Keratinocyte (primary cell): ENCODE data around the gene MACIR. TPM values are rescaled to one million over a fixed set of nuclear protein-coding genes. Genes with fewer than 3 reads are reported as not detected.

Source experiments
- DNase-seq: peaks from one replicate; pipeline ENCODE4 v3.0.0-alpha.2; 2011; ENCODE audit warnings: low read depth, missing footprints, low spot score
- FAIRE-seq: peaks from 2 replicates; lab custom pipeline; 2011; peaks lifted over from hg19 to GRCh38; lab: Jason Lieb, UNC
- H2AFZ ChIP-seq: 2 replicates; pipeline ENCODE4 v1.6.0; 2012; ENCODE audit warnings: low read length, control low read depth, inconsistent platforms; ENCODE audit not compliant: control insufficient read depth
- H3K27ac ChIP-seq: 2 replicates; pipeline ENCODE4 v1.5.1; 2011; ENCODE audit warnings: low read length; ENCODE audit not compliant: control insufficient read depth, insufficient read depth
- H3K27me3 ChIP-seq: 3 replicates; pipeline ENCODE4 v1.6.0; 2011; ENCODE audit warnings: low read length; ENCODE audit not compliant: control insufficient read depth, insufficient read depth; ENCODE audit errors: extremely low read depth
- H3K36me3 ChIP-seq, 2 experiments: 2 replicates in 1 of 2; 3 replicates in 1 of 2; pipeline ENCODE4 v1.5.1; 2011; ENCODE audit warnings: low read length in 2 of 2, mild to moderate bottlenecking in 1 of 2; ENCODE audit not compliant: control insufficient read depth in 2 of 2, insufficient read depth in 2 of 2; ENCODE audit errors: extremely low read depth in 1 of 2
- H3K4me1 ChIP-seq: 3 replicates; pipeline ENCODE4 v1.5.1; 2011; ENCODE audit warnings: low read length; ENCODE audit not compliant: control insufficient read depth, insufficient read depth; ENCODE audit errors: extremely low read depth
- H3K4me2 ChIP-seq: 3 replicates; pipeline ENCODE4 v1.6.0; 2011; ENCODE audit warnings: low read depth, low read length; ENCODE audit not compliant: control insufficient read depth, insufficient read depth; ENCODE audit errors: extremely low read depth
- H3K4me3 ChIP-seq, 3 experiments: fragments of 200-600 bp in 1 of 3; sonication (generic) in 1 of 3; 2 replicates in 2 of 3; 3 replicates in 1 of 3; pipeline ENCODE4 v1.5.1; 2011 to 2016; ENCODE audit warnings: low read length in 3 of 3, mild to moderate bottlenecking in 3 of 3, control low read depth in 2 of 3, inconsistent platforms in 1 of 3, low read depth in 1 of 3, mixed read lengths in 1 of 3, mixed run types in 1 of 3, moderate library complexity in 1 of 3; ENCODE audit not compliant: control insufficient read depth in 2 of 3, insufficient read depth in 2 of 3; ENCODE audit errors: extremely low read depth in 1 of 3
- H3K79me2 ChIP-seq: 2 replicates; pipeline ENCODE4 v1.6.0; 2012; ENCODE audit warnings: low read length; ENCODE audit not compliant: control insufficient read depth, insufficient read depth
- H3K9ac ChIP-seq: 3 replicates; pipeline ENCODE4 v1.6.0; 2011; ENCODE audit warnings: low read length; ENCODE audit not compliant: control insufficient read depth, insufficient read depth; ENCODE audit errors: extremely low read depth
- H3K9me1 ChIP-seq: 3 replicates; pipeline ENCODE4 v1.6.0; 2011; ENCODE audit warnings: low read length; ENCODE audit not compliant: control insufficient read depth, insufficient read depth; ENCODE audit errors: extremely low read depth
- H3K9me3 ChIP-seq: 2 replicates; pipeline ENCODE4 v1.5.1; 2012; ENCODE audit warnings: low read depth, low read length; ENCODE audit not compliant: control insufficient read depth
- H4K20me1 ChIP-seq: 3 replicates; pipeline ENCODE4 v1.6.0; 2011; ENCODE audit warnings: low read length; ENCODE audit not compliant: control insufficient read depth, insufficient read depth; ENCODE audit errors: extremely low read depth
- CTCF ChIP-seq, 3 experiments: IDR thresholded peaks in 1 of 3; conservative IDR thresholded peaks in 1 of 3; optimal IDR thresholded peaks in 1 of 3; 2 replicates in 2 of 3; 3 replicates in 1 of 3; pipeline versions ENCODE3 to v1.5.1; 2011; ENCODE audit warnings: low read length in 3 of 3, mild to moderate bottlenecking in 3 of 3, moderate library complexity in 2 of 3, control low read depth in 1 of 3, inconsistent platforms in 1 of 3; ENCODE audit not compliant: insufficient read depth in 2 of 3; ENCODE audit errors: extremely low read depth in 1 of 3
- EZH2 ChIP-seq: IDR thresholded peaks from one replicate; pipeline ENCODE4 v1.6.1; 2012; ENCODE audit warnings: inconsistent platforms, mild to moderate bottlenecking, low read length, moderate library complexity
- dilution Hi-C: fragments of 300-500 bp; cut with MboI; formaldehyde crosslinking; loops from one replicate; pipeline ENCODE4 v1.7.0; 2020; ENCODE audit warnings: low sequenced_read_pairs; ENCODE audit not compliant: extremely low pct_ligation_motif_present
- polyA plus RNA-seq, 5 experiments: library from polyadenylated mRNA; depleted of rRNA in 3 of 5; stranded (reverse) in 3 of 5; stranded (forward) in 1 of 5; unstranded in 1 of 5; fragments of >200 nt; gene quantifications; 1 replicate in 1 of 5; 2 replicates in 3 of 5; 3 replicates in 1 of 5; pipeline versions ENCODE4 v1.2.1 to v1.2.3, GENCODE V29; 2011 to 2012; ENCODE audit warnings: missing spikeins in 2 of 5, low read depth in 1 of 5, low replicate concordance in 1 of 5

Gene MACIR
- polyA plus RNA-seq, 1 donor (not counting 4 experiments of a cell fraction or from before 2014, with no cell fraction given), result 9.5 TPM

GRCh38 chr5:103291606-103292005 lies 33.0 kb downstream of the MACIR start:
- Histone ChIP-seq H3K4me2 (no peak overlapping the region), H3K79me2 (no peaks in the 10 kb centered on the region), H3K4me1 (no peaks in the 10 kb centered on the region), H3K27me3 (no peaks in the 10 kb centered on the region), H3K4me3 (no peak overlapping the region), H3K27ac (no peak overlapping the region), H3K36me3 (no peaks in the 10 kb centered on the region), H3K9me3 (no peaks in the 10 kb centered on the region), H3K9ac (no peak overlapping the region), H3K9me1 (no peaks in the 10 kb centered on the region), H2AFZ (no peak overlapping the region), H4K20me1 (no peaks in the 10 kb centered on the region)
- dilution Hi-C loops, result no loop called here
- DNase-seq (no peak), FAIRE-seq (no peak)
- no peak for TF ChIP-seq EZH2
- no peak for TF ChIP-seq CTCF (optimal IDR thresholded peaks at IDR 0.05 in 1 of 3, IDR thresholded peaks at IDR 0.05 in 1 of 3, conservative IDR thresholded peaks at IDR 0.05 in 1 of 3; ENCODE audit: extremely low read depth in 1 of 3, insufficient read depth in 2 of 3, low read length in 3 of 3)

- H3K27me3 ChIP-seq, result no peaks in the 10 kb centered on the region
- H4K20me1 ChIP-seq, result no peaks in the 10 kb centered on the region
- no peaks in the 10 kb centered on the region for H3K36me3 ChIP-seq
- no peak overlapping the region for H3K9ac ChIP-seq
- no peak overlapping the region for H3K27ac ChIP-seq
- H3K9me3 ChIP-seq, result no peaks in the 10 kb centered on the region
- no peaks in the 10 kb centered on the region for H3K79me2 ChIP-seq
- no peak overlapping the region for H3K4me2 ChIP-seq
- no peak overlapping the region for H3K4me3 ChIP-seq
- no peak for TF ChIP-seq EZH2
- TF ChIP-seq CTCF (optimal IDR thresholded peaks at IDR 0.05 in 1 of 3, IDR thresholded peaks at IDR 0.05 in 1 of 3, conservative IDR thresholded peaks at IDR 0.05 in 1 of 3; ENCODE audit: extremely low read depth in 1 of 3, insufficient read depth in 2 of 3, low read length in 3 of 3), result no peak
- H3K9me1 ChIP-seq, result no peaks in the 10 kb centered on the region
- FAIRE-seq, result no peak
- dilution Hi-C loops, result no loop called here
- no peaks in the 10 kb centered on the region for H3K4me1 ChIP-seq
- H2AFZ ChIP-seq, result no peak overlapping the region
- no peak for DNase-seq
These were observed 34.5 kb downstream of the MACIR start for GRCh38 chr5:103293099-103293498.
